ENCODE data around the gene ARMC10.

ARMC10 gene

DNA sequence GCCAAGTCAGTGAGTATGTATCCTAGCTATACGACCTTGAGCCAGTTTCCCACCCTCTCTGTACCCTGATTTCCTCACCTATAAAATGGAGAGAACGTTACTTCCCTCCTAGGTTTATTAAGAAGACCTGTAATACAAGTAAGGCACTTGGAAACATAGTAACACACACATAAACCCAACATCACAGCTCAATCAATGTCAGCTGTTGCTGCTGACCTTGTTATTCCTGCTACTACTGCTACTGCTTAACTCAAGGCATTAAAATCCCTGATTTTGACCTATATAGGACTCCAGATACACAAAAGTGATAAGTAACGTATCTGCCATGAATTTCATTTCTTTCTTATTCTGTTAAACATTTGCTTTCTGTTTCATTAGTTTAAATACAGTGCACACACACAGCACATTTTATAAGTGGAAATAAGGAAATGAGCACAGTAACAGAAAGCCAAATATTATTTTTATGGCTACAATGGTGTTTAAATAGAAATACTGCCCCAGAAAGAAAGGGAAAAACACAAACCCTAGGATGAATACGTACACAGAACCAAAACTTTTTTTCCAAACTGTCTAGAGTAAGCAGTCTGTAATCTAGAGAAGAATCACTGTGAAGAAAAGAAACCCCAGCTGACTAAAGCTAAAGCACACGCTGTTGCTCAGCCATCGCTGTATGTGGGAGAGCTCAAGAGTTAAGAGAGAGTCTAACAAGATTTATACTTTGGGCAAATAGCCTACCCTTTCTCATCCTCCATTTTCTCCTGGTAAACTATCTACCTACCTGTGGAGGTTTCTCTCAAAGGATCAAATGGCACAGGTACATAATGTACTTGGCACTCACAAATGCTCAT is 55.0 kb downstream of the ARMC10 start:
- TF ChIP-seq REST (IDR thresholded peaks at IDR 0.05; ENCODE audit: insufficient read depth in 1 of 2, low read depth in 2 of 2, low read length in 2 of 2) (no peak), POLR2AphosphoS5 (IDR thresholded peaks at IDR 0.05; ENCODE audit: low read depth, low read length) (no peak), TAF1 (IDR thresholded peaks at IDR 0.05; ENCODE audit: borderline replicate concordance, insufficient read depth, low read length) (no peak), SIN3A (IDR thresholded peaks at IDR 0.05; ENCODE audit: borderline replicate concordance, insufficient read depth, low read length) (no peak), FOXP2 (optimal IDR thresholded peaks at IDR 0.05; ENCODE audit: borderline replicate concordance, extremely low read depth, extremely low read length, insufficient read depth) (no peak)

GRCh38 chr7:103130901-103131624 is 56.1 kb downstream of the ARMC10 start:
- TF ChIP-seq REST (IDR thresholded peaks at IDR 0.05; ENCODE audit: insufficient read depth in 1 of 2, low read depth in 2 of 2, low read length in 2 of 2) (no peak), TAF1 (IDR thresholded peaks at IDR 0.05; ENCODE audit: borderline replicate concordance, insufficient read depth, low read length) (no peak), FOXP2 (optimal IDR thresholded peaks at IDR 0.05; ENCODE audit: borderline replicate concordance, extremely low read depth, extremely low read length, insufficient read depth) (no peak), POLR2AphosphoS5 (IDR thresholded peaks at IDR 0.05; ENCODE audit: low read depth, low read length) (no peak), SIN3A (IDR thresholded peaks at IDR 0.05; ENCODE audit: borderline replicate concordance, insufficient read depth, low read length) (no peak)

GRCh38 chr7:103132995-103133688 is 58.2 kb downstream of the ARMC10 start:
- no peak for TF ChIP-seq REST (IDR thresholded peaks at IDR 0.05; ENCODE audit: insufficient read depth in 1 of 2, low read depth in 2 of 2, low read length in 2 of 2)
- TF ChIP-seq TAF1 (IDR thresholded peaks at IDR 0.05; ENCODE audit: borderline replicate concordance, insufficient read depth, low read length), result no peak
- no peak for TF ChIP-seq FOXP2 (optimal IDR thresholded peaks at IDR 0.05; ENCODE audit: borderline replicate concordance, extremely low read depth, extremely low read length, insufficient read depth)
- no peak for TF ChIP-seq SIN3A (IDR thresholded peaks at IDR 0.05; ENCODE audit: borderline replicate concordance, insufficient read depth, low read length)
- TF ChIP-seq POLR2AphosphoS5 (IDR thresholded peaks at IDR 0.05; ENCODE audit: low read depth, low read length), result no peak

DNA sequence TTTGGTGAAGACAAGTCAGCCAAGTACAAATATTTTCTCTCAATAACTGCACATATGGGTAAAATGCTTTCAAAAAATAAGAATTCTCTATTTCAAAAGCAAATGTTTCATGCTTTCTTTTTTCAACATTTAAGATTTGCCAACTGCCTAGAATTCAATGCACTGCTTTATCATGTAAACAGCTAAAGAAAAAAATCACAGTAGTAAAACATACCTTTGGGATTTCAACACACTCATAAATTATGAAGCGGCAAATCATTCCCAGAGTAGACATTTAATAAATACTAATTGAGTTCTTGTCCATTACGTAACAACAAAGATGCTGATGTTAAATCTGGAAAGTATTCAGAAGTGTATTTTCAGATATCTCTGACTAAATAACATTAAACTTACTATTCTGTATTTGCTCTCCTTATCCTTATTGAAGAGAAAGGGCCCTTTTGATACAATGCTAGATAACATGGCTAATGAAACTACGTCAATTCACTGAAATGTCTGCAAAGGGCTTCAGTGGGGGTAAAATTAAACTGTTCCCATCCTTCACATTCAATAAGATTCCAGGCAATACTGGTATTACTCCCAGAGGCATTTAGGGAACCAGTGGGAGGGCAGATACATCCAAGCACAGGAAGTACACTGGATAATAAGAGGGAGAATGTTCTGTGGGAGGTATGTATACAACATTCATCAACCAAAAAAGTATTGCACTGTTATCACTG is 60.1 kb downstream of the ARMC10 start:
- TF ChIP-seq TAF1 (IDR thresholded peaks at IDR 0.05; ENCODE audit: borderline replicate concordance, insufficient read depth, low read length) (no peak), POLR2AphosphoS5 (IDR thresholded peaks at IDR 0.05; ENCODE audit: low read depth, low read length) (no peak), FOXP2 (optimal IDR thresholded peaks at IDR 0.05; ENCODE audit: borderline replicate concordance, extremely low read depth, extremely low read length, insufficient read depth) (no peak), REST (IDR thresholded peaks at IDR 0.05; ENCODE audit: insufficient read depth in 1 of 2, low read depth in 2 of 2, low read length in 2 of 2) (no peak), SIN3A (IDR thresholded peaks at IDR 0.05; ENCODE audit: borderline replicate concordance, insufficient read depth, low read length) (no peak)
